HG03060 (cell line): ENCODE measurements around the gene PLAAT5.
"Not testable (repeated sequence)": the region's sequence is repeated elsewhere in the genome, so short reads cannot be mapped to it uniquely, and the experiment has no call there.

Experiments
- ATAC-seq: cut with Tn5 transposase; IDR thresholded peaks from one replicate; pipeline ENCODE4 v1.9.1; 2021; ENCODE audit warnings: low read depth, moderate number of reproducible peaks; ENCODE audit not compliant: unreplicated experiment

Gene PLAAT5

DNA sequence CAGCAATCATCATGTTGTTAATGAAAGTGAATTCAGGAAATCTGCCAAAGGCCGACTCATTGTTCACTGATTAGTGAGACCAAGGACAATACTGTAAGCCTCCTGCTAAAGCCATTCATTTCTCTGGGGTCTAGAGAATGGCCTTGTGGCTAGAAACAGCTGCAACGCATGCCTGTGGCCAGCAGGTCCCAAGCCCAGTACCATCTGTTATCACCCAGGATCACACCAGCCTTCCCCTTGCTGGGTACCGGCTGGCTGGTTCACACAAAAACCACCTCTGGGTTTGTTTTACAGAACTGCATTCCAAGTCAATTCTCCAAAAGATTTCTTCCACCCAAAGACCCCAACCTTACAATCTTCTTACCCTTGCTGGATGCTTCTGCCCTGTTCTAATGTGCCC lies 1.1 kb downstream of the PLAAT5 start:
- no peak for ATAC-seq

DNA sequence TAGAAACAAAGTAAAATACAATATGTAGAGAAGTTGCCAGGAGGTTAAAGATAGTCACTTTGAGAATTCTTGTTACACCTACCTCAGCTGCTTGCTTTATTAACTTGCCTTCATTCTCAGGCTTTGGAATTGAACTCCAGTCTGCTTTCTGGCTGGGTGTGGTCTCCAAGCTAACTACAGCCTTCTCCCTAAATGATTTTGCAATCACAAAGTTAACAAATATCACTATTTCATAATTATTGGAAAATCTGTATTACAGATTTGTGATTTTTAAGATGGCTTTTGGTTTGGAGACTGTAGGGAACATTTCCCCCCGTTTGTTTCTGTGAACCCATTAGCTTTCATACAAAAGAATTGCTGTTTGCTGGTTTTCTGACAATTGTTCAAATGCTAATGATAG lies 2.2 kb downstream of the PLAAT5 start:
- ATAC-seq = no peak

DNA sequence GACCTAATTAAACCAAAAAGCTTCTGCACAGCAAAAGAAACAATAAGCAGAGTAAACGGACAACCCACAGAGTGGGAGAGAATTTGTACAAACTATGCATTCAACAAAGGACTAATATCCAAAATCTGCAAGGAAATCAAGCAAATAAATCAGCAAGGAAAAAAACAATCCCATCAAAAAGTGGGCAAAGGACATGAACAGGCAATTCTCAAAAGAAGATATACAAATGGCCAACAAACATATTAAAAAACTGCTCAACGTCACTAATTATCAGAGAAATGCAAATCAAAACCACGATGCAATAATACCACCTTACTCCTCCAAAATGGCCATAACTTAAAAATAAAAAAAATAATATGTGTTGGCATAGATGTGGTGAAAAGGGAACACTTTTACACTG lies 5.2 kb downstream of the PLAAT5 start:
- ATAC-seq = no peak

DNA sequence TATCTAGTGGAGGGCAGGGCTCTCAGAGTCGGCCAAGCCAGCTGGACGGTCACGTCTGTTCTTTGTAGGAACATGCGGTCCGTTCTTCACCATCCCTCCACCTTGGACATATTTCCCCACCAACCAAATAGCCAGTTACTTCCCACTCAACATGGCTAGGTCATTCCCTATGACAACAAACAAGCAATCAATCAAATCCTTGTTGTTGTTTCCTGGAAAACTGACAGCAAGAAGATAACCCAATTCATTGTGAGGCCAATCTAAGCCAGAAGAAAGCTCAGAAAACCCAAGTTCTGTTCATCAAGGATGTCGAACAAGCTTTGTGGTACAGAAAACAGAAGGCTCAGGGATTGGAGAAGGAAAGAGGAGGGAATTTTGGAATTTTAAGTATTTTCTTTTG lies 10.9 kb downstream of the PLAAT5 start:
- ATAC-seq = no peak

DNA sequence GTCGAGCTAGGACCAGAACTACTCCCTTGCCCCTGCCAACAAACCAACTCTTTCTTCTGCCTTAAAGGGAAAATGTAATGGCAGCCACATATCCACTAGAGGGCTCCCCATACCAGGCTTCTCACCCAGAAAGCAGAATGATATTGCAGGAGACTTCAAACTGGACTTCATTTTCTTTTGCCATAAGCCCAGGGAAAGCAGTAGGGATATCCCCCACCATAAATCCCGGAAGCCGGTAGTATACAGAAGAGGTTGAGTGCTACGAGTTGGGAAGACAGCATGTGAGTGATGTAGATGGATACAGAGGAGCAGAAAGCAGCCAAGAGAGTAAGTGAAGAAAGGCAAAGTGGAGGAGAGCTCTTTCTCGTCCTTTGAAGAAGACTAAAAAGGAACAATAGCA lies 12.1 kb downstream of the PLAAT5 start:
- no peak for ATAC-seq

DNA sequence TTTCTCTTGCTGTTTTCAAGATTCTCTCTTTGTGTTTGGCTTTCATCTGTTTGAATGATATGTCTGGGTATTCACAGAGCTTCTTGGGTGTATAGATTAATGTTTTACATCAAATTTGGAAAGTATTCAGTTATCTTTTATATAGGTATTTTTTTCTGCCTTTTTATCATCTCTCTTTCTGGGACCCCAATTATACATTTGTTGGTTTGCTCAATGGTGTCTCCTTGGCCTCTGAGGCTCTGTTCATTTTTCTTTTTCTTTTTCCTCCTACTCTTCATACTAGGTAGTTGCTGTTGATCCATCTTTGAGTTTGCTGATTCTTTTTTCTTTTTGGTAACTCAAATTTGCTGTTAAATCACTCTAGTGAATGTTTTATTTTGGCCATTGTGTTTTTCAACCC lies 14.3 kb downstream of the PLAAT5 start:
- no peak for ATAC-seq

DNA sequence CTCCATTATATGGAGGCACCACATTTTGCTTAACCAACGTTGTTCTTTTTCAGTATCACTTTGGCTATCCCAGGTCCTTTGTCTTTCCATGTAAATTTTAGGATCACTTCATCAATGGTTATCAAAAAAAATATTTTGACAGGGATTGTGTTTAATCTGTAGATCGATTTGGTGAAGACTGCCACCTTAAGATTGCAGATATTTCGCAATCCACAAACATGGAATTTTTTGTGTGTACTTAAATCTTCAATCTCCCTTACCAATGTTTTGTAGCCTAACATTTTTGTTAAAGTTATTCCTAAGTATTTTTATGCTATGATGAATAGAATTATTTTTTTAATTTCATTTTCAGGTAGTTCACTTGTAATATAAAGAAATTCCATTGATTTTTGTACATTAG lies 18.6 kb downstream of the PLAAT5 start:
- no peak for ATAC-seq

DNA sequence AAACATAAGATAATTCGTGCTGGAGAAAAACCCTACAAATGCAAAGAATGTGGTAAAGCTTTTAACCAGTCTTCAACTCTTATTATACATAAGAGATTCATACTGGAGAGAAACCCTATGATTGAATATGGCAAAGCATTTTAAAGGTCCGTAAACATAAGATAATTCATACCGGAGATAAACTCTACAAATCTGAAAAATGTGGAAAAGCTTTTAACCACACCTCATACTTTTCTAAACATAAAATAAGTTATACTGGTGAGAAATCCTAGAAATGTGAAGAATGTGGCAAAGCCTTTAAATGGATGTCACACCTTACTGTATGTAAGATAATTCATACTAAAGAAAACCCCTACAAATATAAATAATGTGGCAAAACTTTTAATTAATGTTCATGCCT lies 20.7 kb downstream of the PLAAT5 start:
- no peak for ATAC-seq

DNA sequence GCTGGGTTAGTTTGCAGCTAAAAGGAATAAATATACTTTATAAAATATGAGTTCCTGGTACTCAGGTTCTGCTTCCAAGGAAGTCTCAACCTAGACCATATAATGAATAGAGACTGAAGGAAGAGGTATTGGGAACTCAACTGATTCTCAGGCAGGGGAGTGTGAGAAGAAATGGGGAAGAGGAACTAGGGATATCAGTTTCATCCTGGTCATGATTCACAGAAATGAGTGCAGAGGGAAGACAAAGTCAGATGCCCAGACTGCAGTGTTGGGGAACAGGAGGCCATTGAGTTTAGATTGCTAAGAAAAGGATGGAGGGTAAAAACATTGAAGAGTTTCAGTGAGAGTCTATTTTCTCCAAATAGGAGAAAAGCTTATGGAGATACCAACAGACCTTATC lies 28.8 kb downstream of the PLAAT5 start:
- ATAC-seq = no peak

DNA sequence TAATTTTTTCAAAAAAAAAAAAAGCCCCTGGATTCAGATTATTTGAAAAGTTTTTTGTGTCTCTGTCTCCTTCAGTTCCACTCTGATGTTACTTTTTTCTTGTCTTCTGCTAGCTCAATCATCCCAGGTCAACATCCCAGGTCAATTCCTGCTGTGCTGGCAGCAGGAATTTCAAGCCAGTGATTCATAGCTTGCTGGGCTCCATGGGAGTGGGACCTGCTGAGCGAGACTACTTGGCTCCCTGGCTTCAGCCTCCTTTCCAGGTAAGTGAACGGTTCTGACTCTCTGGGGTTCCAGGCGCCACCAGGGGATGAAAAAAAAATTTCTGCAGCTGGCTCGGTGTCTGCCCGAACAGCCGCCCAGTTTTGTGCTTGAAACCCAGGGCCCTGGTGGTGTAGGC lies 31.4 kb downstream of the PLAAT5 start:
- ATAC-seq = no peak

DNA sequence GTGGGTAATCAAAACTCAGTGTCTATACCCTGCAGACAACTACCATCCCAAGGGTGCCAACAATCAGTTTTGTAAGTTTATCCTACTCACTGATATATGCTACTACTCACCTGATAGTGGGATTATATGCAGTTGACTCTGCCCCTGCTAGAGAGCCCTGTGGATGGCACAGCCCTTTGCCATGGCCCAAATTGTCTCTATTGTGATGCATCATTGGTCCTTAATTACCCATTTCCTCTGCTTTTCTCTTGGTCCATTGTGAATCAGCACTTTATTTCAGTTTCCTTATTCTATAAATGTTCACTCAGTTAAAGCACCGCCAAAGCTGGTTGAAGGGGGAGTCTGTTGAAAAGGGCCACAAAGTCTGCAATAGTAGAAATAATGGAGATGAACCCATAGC lies 42.3 kb downstream of the PLAAT5 start:
- ATAC-seq = no peak

DNA sequence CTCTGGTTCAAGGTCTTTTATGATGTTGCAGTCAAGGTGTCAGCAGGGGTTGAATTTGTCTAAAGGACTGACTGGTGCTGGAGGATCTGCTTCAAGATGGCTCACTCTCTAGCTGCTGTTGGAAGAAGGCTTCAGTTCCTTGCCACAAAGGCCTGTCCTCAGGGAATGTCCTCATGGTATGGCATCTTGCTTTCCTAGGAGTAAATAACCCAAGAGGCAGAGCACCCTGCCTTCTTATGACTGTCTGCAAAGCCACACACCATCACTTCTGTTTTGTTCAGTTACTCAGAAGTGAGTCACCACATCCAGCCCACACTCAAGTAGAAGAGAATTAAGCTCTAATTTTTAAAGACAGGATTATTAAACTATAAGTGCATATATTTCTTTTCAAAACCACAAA lies 45.2 kb downstream of the PLAAT5 start:
- no peak for ATAC-seq

DNA sequence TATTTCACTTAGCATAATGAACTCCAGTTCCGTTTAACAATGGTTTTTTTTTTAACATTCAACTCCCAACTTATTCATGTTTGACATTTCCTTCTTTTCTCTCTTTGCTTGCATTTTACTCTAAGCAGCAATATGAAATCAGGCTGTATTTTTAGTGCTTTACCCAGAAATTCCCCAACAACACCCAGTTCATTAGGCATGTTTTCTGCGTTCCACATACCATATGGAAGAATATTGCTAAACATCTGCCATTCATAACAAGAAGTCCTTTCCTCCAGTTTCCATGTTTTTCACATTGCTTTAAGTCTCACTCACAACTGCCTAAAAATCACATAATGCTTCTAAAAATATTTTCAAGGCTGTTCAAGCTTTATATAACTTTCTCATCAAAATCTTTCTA lies 45.8 kb downstream of the PLAAT5 start:
- ATAC-seq = no peak

DNA sequence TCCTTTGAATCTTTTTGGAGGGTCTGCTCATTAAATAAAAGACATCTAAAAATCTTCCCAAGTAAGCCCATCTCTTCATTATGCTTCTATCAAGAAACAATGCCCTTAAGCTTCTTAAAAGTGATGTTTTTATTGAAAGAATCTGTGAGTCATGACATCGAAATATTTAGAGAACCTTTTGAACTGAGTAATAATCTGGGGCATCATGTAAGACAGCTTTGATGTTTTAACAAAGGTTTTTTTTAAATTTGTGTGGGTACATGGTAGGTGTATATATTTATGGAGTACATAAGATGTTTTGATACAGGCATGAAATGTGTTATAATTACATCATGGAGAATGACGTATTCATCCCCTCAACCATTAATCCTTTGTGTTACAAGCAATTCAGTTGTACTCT lies 46.8 kb downstream of the PLAAT5 start:
- no peak for ATAC-seq

DNA sequence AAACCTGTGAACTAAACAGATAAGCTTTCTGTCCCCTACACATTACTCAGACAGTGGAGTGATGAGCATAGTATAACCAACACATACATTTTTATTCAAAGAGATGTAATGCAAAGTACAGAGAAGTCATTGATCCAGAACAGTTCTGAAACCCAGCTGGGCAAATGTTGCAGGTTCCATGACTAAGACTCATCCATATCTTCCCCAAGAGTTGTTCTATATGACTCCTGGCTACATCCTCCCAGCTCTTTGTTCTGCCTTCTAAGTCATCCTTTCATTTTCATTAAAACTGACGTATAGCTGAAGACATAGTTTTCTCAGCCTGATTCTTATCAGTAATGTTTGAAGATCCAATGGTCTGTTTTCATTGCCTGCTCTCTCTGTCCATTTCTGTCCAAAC lies 47.3 kb downstream of the PLAAT5 start:
- ATAC-seq = no peak

DNA sequence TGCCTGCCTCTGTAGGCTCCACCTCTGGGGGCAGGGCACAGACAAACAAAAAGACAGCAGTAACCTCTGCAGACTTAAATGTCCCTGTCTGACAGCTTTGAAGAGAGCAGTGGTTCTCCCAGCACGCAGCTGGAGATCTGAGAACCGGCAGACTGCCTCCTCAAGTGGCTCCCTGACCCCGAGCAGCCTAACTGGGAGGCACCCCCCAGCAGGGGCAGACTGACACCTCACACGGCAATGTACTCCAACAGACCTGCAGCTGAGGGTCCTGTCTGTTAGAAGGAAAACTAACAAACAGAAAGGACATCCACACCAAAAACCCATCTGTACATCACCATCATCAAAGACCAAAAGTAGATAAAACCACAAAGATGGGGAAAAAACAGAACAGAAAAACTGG lies 55.1 kb downstream of the PLAAT5 start:
- not testable (repeated sequence) for ATAC-seq

DNA sequence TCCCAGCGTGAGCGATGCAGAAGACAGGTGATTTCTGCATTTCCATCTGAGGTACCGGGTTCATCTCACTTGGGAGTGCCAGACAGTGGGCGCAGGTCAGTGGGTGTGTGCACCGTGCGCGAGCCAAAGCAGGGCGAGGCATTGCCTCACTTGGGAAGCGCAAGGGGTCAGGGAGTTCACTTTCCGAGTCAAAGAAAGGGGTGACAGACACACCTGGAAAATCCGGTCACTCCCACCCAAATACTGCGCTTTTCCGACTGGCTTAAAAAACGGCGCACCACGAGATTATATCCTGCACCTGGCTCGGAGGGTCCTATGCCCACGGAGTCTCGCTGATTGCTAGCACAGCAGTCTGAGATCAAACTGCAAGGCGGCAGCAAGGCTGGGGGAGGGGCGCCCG lies 55.6 kb downstream of the PLAAT5 start:
- not testable (repeated sequence) for ATAC-seq

DNA sequence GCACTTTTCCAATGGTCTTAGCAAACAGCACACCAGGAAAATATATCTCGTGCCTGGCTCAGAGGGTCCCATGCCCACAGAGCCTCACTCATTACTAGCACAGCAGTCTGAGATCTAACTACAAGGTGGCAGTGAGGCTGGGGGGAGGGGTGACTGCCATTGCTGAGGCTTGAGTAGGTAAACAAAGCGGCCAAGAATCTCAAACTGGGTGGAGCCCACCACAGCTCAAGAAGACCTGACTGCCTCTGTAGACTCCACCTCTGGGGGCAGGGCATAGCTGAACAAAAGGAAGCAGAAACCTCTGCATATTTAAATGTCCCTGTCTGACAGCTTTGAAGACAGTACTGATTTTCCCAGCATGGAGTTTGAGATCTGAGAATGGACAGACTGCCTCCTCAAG lies 60.2 kb downstream of the PLAAT5 start:
- ATAC-seq = not testable (repeated sequence)

DNA sequence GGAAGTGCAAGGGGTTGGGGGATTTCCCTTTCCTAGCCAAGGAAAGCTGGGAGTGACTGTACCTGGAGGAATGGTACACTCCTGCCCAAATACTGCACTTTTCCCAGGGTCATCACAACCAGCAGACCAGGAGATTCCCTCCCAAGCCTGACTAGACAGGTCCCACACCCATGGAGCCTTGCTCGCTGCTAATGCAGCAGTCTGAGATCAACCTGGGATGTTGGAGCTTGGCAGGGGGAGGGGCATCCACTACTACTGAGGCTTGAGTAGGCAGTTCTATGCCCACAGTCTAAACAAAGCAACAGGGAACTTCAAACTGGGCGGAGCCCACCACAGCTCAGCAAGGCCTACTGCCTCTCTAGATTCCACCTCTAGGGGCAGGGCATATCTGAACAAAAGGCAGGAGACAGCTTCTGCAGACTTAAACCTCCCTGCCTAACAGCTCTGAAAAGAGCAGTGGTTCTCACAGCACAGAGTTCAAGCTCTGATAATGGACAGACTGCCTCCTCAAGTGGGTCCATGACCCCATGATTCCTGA lies 62.9 kb downstream of the PLAAT5 start:
- no peak for ATAC-seq

DNA sequence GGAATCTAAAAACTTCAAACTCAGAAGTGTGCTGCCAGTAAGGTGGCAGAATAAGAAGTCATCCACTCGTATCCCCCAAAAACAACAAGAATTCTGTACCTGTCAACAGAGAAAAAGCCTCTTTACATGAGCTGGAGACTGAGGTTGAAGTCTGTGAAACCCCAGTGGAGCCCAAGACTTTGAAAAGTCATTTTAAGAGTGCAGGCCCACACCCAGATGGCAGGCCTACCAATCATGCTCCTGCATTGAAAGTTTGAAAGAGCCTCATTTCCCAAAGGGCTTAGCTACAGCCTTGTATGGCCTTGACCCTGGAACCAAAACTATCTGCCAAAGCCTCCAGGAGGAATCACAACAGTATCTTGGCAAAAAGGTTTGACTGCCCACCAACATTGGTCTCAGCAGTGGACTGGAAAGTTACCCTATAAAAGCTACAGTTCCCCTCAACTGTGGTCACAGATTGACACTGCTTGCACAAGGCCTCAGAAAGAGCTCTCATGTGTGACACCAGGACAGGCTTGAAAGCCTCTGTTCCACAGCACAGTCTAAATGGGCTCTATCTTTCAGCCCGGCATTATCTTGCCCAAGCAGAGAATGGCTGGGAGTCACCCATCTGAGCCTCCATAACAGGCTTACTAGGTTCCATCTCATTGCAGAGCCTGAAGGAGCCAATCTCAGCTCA lies 73.7 kb downstream of the PLAAT5 start:
- ATAC-seq = no peak
